GM23338 (cell line): ENCODE results near the gene CACNA2D2. TPM values are rescaled to one million over a fixed set of nuclear protein-coding genes. Genes with fewer than 3 reads are reported as not detected.
A peak's percentile ranks its signal among the peaks of the same experiment; 100 is the strongest.

Experiments
- ATAC-seq: fragments of 200-7000 bp; cut with Tn5 transposase; 3 replicates; pipeline ENCODE4 v1.9.1; 2020
- DNase-seq: peaks from one replicate; pipeline ENCODE4 v3.0.0-alpha.2; 2015; ENCODE audit warnings: low spot score
- H2AFZ ChIP-seq: fragments of 200-600 bp; sonication (generic); 2 replicates; pipeline ENCODE4 v1.8.0; 2016; ENCODE audit warnings: antibody characterized with exemption, mild to moderate bottlenecking, moderate library complexity
- H3F3A ChIP-seq: fragments of 200-600 bp; sonication (generic); replicated peaks from 2 replicates; pipeline ENCODE4 v1.8.0; 2017; ENCODE audit warnings: antibody characterized with exemption, mixed run types, low read depth
- H3K27ac ChIP-seq: fragments of 200-600 bp; sonication (generic); 2 replicates; pipeline ENCODE4 v1.6.1; 2016; ENCODE audit warnings: low read depth
- H3K27me3 ChIP-seq: fragments of 200-600 bp; sonication (generic); 2 replicates; pipeline ENCODE4 v1.8.0; 2016; ENCODE audit warnings: mild to moderate bottlenecking, mixed run types, moderate library complexity; ENCODE audit not compliant: insufficient read depth
- H3K36me3 ChIP-seq: fragments of 200-600 bp; sonication (generic); 2 replicates; pipeline ENCODE4 v1.8.0; 2016; ENCODE audit warnings: mild to moderate bottlenecking; ENCODE audit not compliant: insufficient read depth
- H3K4me1 ChIP-seq: fragments of 200-600 bp; sonication (generic); 2 replicates; pipeline ENCODE4 v1.8.0; 2016; ENCODE audit warnings: mild to moderate bottlenecking, moderate library complexity; ENCODE audit not compliant: insufficient read depth
- H3K4me2 ChIP-seq: fragments of 200-600 bp; sonication (generic); 2 replicates; pipeline ENCODE4 v1.7.1; 2017; ENCODE audit warnings: mixed run types
- H3K4me3 ChIP-seq: fragments of 200-600 bp; sonication (generic); 2 replicates; pipeline ENCODE4 v1.6.1; 2016; ENCODE audit warnings: mixed run types
- H3K79me2 ChIP-seq: fragments of 200-600 bp; sonication (generic); replicated peaks from 2 replicates; pipeline ENCODE4 v1.8.0; 2017; ENCODE audit warnings: mild to moderate bottlenecking; ENCODE audit not compliant: insufficient read depth
- H3K9me2 ChIP-seq: fragments of 200-600 bp; sonication (generic); 2 replicates; pipeline ENCODE4 v1.8.0; 2017; ENCODE audit not compliant: insufficient read depth
- H4K20me1 ChIP-seq: fragments of 200-600 bp; sonication (generic); replicated peaks from 2 replicates; pipeline ENCODE4 v1.8.0; 2017; ENCODE audit warnings: mild to moderate bottlenecking; ENCODE audit not compliant: insufficient read depth
- H3K27ac Mint-ChIP-seq: 2 replicates; pipeline ENCODE4 v1.8.0; 2020; ENCODE audit warnings: inconsistent platforms, mild to moderate bottlenecking, moderate library complexity, mixed read lengths
- H3K27me3 Mint-ChIP-seq: 3 replicates; pipeline ENCODE4 v1.8.0; 2022; ENCODE audit warnings: low read depth, mild to moderate bottlenecking, moderate library complexity, mixed read lengths, inconsistent platforms; ENCODE audit not compliant: insufficient read depth, poor library complexity
- H3K36me3 Mint-ChIP-seq: 3 replicates; pipeline ENCODE4 v1.8.0; 2021; ENCODE audit warnings: low read depth, mild to moderate bottlenecking, inconsistent platforms, moderate library complexity, mixed read lengths
- H3K4me1 Mint-ChIP-seq: 3 replicates; pipeline ENCODE4 v1.8.0; 2020; ENCODE audit warnings: mild to moderate bottlenecking, inconsistent platforms, mixed read lengths
- H3K4me3 Mint-ChIP-seq: 3 replicates; pipeline ENCODE4 v1.8.0; 2021; ENCODE audit warnings: moderate library complexity, mild to moderate bottlenecking, inconsistent platforms, mixed read lengths
- H3K9me3 Mint-ChIP-seq: 3 replicates; pipeline ENCODE4 v1.8.0; 2020; ENCODE audit warnings: moderate library complexity, mild to moderate bottlenecking, inconsistent platforms, mixed read lengths
- CTCF ChIP-seq, 2 experiments: fragments of 200-600 bp in 1 of 2; sonication (generic) in 1 of 2; conservative IDR thresholded peaks; 2 replicates each; pipeline versions ENCODE4 v1.5.1 to v1.6.1; 2016 to 2017; ENCODE audit warnings: antibody characterized with exemption in 2 of 2, low read depth in 2 of 2, mild to moderate bottlenecking in 2 of 2, moderate library complexity in 1 of 2
- ETS1 ChIP-seq: IDR thresholded peaks from 2 replicates; pipeline ENCODE4 v1.6.1; 2016; ENCODE audit warnings: antibody characterized with exemption
- EZH2 ChIP-seq: fragments of 200-600 bp; sonication (generic); IDR thresholded peaks from one replicate; pipeline ENCODE4 v1.8.0; 2017; ENCODE audit warnings: antibody characterized with exemption, mild to moderate bottlenecking, low read depth; ENCODE audit not compliant: unreplicated experiment
- EZH2phosphoT487 ChIP-seq: fragments of 200-600 bp; sonication (generic); IDR thresholded peaks from one replicate; pipeline ENCODE4 v1.8.1; 2018; ENCODE audit warnings: antibody characterized with exemption; ENCODE audit not compliant: unreplicated experiment
- NANOG ChIP-seq: IDR thresholded peaks from 2 replicates; pipeline ENCODE4 v1.6.1; 2016; ENCODE audit warnings: antibody characterized with exemption, borderline replicate concordance
- POLR2AphosphoS5 ChIP-seq: IDR thresholded peaks from 2 replicates; pipeline ENCODE4 v1.6.1; 2016; ENCODE audit warnings: antibody characterized with exemption, low read depth
- ZNF114 ChIP-seq: fragments of 250-450 bp; sonication (Bioruptor Pico); IDR thresholded peaks from 2 replicates; pipeline ENCODE4 v1.5.0; 2020; ENCODE audit warnings: mild to moderate bottlenecking, moderate library complexity
- ZNF331 ChIP-seq: fragments of 250-450 bp; sonication (Bioruptor Pico); IDR thresholded peaks from 2 replicates; pipeline ENCODE4 v1.5.0; 2020; ENCODE audit warnings: low read depth, mild to moderate bottlenecking, moderate library complexity
- polyA plus RNA-seq: library from polyadenylated mRNA; unstranded; fragments of >200 nt; fragmentation: Nextera tagmentation; extraction: Ambion mirVana; gene quantifications from 2 replicates; pipeline ENCODE4 v1.2.1, GENCODE V29; 2016
- total RNA-seq: library from RNA; depleted of rRNA; stranded (reverse); fragments of >200 nt; shearing (Covaris generic); gene quantifications from 2 replicates; pipeline ENCODE4 v1.2.3, GENCODE V29; 2014

CACNA2D2 gene
- total and polyA plus RNA-seq, 2 experiments from 2014 or later = 4.7 to 11.4 TPM

- no peaks in the 10 kb centered on the region for H3K36me3 ChIP-seq
- Mint-ChIP-seq H3K9me3 (no peaks in the 10 kb centered on the region), H3K36me3 (peaks cover 12% of the 10 kb centered on the region), H3K27me3 (peaks cover 18% of the 10 kb centered on the region), H3K27ac (peak overlapping the region; percentile 93; the same call in 1 of the 2 replicates), H3K4me1 (peaks cover 16% of the 10 kb centered on the region), H3K4me3 (peak overlapping the region; percentile 95)
- H2AFZ ChIP-seq = peak overlapping the region; percentile 98
- peaks cover 15% of the 10 kb centered on the region for H3K27me3 ChIP-seq
- no peak overlapping the region for H3K27ac ChIP-seq
- ATAC-seq (no peak; the same call in 2 of the 3 replicates), DNase-seq (no peak)
- H3K4me3 ChIP-seq = peak overlapping the region; percentile 67
- H3K4me1 ChIP-seq = peaks cover 3% of the 10 kb centered on the region; the same call in 1 of the 2 replicates
- H3K9me2 ChIP-seq = no peaks in the 10 kb centered on the region
- 0 out of 2 replicates have a peak, but pooled peaks cover 8% of the 10 kb centered on the region for H3F3A ChIP-seq
- TF ChIP-seq ZNF114 (no peak), NANOG (no peak), EZH2 (no peak), EZH2phosphoT487 (no peak)
- no peaks in the 10 kb centered on the region; the same call in 1 of the 2 replicates for H4K20me1 ChIP-seq
- no peaks in the 10 kb centered on the region for H3K79me2 ChIP-seq
- peak overlapping the region; percentile 99 for H3K4me2 ChIP-seq
Observed at GRCh38 chr3:50350213-50350526, 153.3 kb downstream of the CACNA2D2 start.

GRCh38 chr3:50347187-50347813 lies 156.1 kb downstream of the CACNA2D2 start:
- TF ChIP-seq EZH2 = no peak
- no peak for TF ChIP-seq ZNF114
- no peak for TF ChIP-seq NANOG
- peak; percentile 68 to 76 for TF ChIP-seq CTCF (conservative IDR thresholded peaks at IDR 0.05; ENCODE audit: low read depth in 2 of 2)
- no peak for TF ChIP-seq ZNF331 (CRISPR knock-in tag)
- H3K4me2 ChIP-seq = no peak overlapping the region
- Mint-ChIP-seq H3K4me3 (no peak overlapping the region), H3K4me1 (peaks cover 16% of the 10 kb centered on the region), H3K36me3 (peaks cover 7% of the 10 kb centered on the region; the same call in 1 of the 3 replicates), H3K27ac (no peak overlapping the region), H3K9me3 (no peaks in the 10 kb centered on the region), H3K27me3 (peaks cover 40% of the 10 kb centered on the region)
- peaks cover 36% of the 10 kb centered on the region for H3K27me3 ChIP-seq
- no peaks in the 10 kb centered on the region for H3K9me2 ChIP-seq
- H4K20me1 ChIP-seq = no peaks in the 10 kb centered on the region
- no peak overlapping the region for H2AFZ ChIP-seq
- ATAC-seq (no peak), DNase-seq (peak; percentile 83)
- no peak overlapping the region for H3K4me3 ChIP-seq
- no peaks in the 10 kb centered on the region for H3K79me2 ChIP-seq
- H3K36me3 ChIP-seq = no peaks in the 10 kb centered on the region
- H3K4me1 ChIP-seq = peaks cover 3% of the 10 kb centered on the region; the same call in 1 of the 2 replicates
- H3K27ac ChIP-seq = no peak overlapping the region
- H3F3A ChIP-seq = 0 out of 2 replicates have a peak, but pooled peaks cover 8% of the 10 kb centered on the region

- H3K36me3 Mint-ChIP-seq = peaks cover 7% of the 10 kb centered on the region; the same call in 1 of the 3 replicates
- Histone ChIP-seq H3K36me3 (no peaks in the 10 kb centered on the region), H3K4me2 (peak within 1 kb of the TSS; percentile 90), H3K79me2 (no peaks in the 10 kb centered on the region), H3K4me3 (peak within 1 kb of the TSS; percentile 71), H3K4me1 (peaks cover 3% of the 10 kb centered on the region; the same call in 1 of the 2 replicates), H3K9me2 (no peaks in the 10 kb centered on the region), H3K27me3 (peaks cover 51% of the 10 kb centered on the region), H3K27ac (no peak within 1 kb of the TSS), H4K20me1 (no peaks in the 10 kb centered on the region), H3F3A (0 out of 2 replicates have a peak, but pooled peaks cover 15% of the 10 kb centered on the region), H2AFZ (peak within 1 kb of the TSS; percentile 98)
- H3K9me3 Mint-ChIP-seq = no peaks in the 10 kb centered on the region
- TF ChIP-seq POLR2AphosphoS5 (0 out of 2 replicates have a peak, but pooled peaks have one; percentile 30), CTCF (conservative IDR thresholded peaks at IDR 0.05; ENCODE audit: low read depth in 2 of 2) (no peak), ZNF114 (no peak), ETS1 (no peak)
- DNase-seq (peak; percentile 91), ATAC-seq (peak; percentile 57)
- H3K4me3 Mint-ChIP-seq = peak within 1 kb of the TSS; percentile 72
- peaks cover 9% of the 10 kb centered on the region for H3K4me1 Mint-ChIP-seq
- peaks cover 52% of the 10 kb centered on the region for H3K27me3 Mint-ChIP-seq
- no peak within 1 kb of the TSS for H3K27ac Mint-ChIP-seq
Observed at GRCh38 chr3:50345586-50346234, 157.7 kb downstream of the CACNA2D2 start, which contains the start of gene ZMYND10. Gene ZMYND10 (minus strand): TSS chr3:50345732. CDS start chr3:50345579, 153 bp downstream.
